Measurements from ENCODE around the gene SPEM1.

DNA sequence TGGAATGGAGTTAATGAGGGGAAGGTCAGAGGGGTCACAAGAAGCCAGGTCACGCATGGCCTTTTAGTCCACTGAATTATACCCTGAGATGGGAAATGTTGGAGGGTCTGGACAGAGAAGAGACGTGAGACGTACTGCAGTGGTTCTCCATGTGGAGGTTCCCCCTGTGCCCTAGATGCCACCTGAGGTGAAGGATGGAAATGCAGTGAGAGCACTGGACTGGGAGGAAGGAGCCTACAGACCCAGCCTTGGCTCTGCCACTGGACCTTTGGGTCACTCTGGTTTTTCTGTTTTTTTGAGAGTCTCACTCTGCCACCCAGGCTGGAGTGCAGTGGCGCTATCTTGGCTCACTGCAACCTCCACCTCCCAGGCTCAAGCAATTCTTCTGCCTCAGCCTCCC, 24.0 kb upstream of the SPEM1 start:
- TF ChIP-seq, protein P1, sequence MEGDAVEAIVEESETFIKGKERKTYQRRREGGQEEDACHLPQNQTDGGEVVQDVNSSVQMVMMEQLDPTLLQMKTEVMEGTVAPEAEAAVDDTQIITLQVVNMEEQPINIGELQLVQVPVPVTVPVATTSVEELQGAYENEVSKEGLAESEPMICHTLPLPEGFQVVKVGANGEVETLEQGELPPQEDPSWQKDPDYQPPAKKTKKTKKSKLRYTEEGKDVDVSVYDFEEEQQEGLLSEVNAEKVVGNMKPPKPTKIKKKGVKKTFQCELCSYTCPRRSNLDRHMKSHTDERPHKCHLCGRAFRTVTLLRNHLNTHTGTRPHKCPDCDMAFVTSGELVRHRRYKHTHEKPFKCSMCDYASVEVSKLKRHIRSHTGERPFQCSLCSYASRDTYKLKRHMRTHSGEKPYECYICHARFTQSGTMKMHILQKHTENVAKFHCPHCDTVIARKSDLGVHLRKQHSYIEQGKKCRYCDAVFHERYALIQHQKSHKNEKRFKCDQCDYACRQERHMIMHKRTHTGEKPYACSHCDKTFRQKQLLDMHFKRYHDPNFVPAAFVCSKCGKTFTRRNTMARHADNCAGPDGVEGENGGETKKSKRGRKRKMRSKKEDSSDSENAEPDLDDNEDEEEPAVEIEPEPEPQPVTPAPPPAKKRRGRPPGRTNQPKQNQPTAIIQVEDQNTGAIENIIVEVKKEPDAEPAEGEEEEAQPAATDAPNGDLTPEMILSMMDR (IDR thresholded peaks at IDR 0.05) = no peak
- TF ChIP-seq POLR2A (IDR thresholded peaks at IDR 0.05) = no peak
